NCI-H2107 (cell line): ENCODE data around the gene PCGF1.
A peak's percentile ranks its signal among the peaks of the same experiment; 100 is the strongest.
"Not testable (repeated sequence)": the region's sequence is repeated elsewhere in the genome, so short reads cannot be mapped to it uniquely, and the experiment has no call there.

Source experiments
- DNase-seq: peaks from one replicate; lab custom pipeline; 2025; lab: John Stamatoyannopoulos, UW

The PCGF1 gene

GRCh38 chr2:74499267-74499939 is 8.1 kb downstream of the PCGF1 start, which contains the start of gene LBX2:
Gene LBX2 (minus strand): TSS chr2:74499603. CDS start chr2:74499537, 66 bp downstream.
- DNase-seq, result no peak

GRCh38 chr2:74498500-74499266 is 8.8 kb downstream of the PCGF1 start:
- no peak for DNase-seq

GRCh38 chr2:74497777-74498499 is 9.6 kb downstream of the PCGF1 start:
- no peak for DNase-seq

- no peak for DNase-seq
Measured at GRCh38 chr2:74496997-74497776, 10.3 kb downstream of the PCGF1 start.

GRCh38 chr2:74495440-74495839 is 12.1 kb downstream of the PCGF1 start:
- no peak for DNase-seq

- DNase-seq, result no peak
Measured at GRCh38 chr2:74493546-74493945, 13.9 kb downstream of the PCGF1 start.

- DNase-seq, result no peak
Measured at GRCh38 chr2:74491648-74492544, 15.6 kb downstream of the PCGF1 start.

GRCh38 chr2:74489906-74490305 is 17.6 kb downstream of the PCGF1 start:
- DNase-seq, result no peak

GRCh38 chr2:74488643-74489481 is 18.6 kb downstream of the PCGF1 start:
- DNase-seq, result no peak

GRCh38 chr2:74486141-74486540 is 21.4 kb downstream of the PCGF1 start:
- no peak for DNase-seq

- DNase-seq, result not testable (repeated sequence)
Measured at GRCh38 chr2:74483675-74484164, 23.8 kb downstream of the PCGF1 start.

GRCh38 chr2:74482801-74483674 is 24.5 kb downstream of the PCGF1 start, which contains the start of the genes CCDC142 and TTC31:
Gene CCDC142 (minus strand): TSS chr2:74482998. CDS start chr2:74482837, 161 bp downstream.
Gene TTC31 (plus strand): TSS chr2:74483081. CDS start chr2:74483096, 15 bp downstream.
- DNase-seq, result peak; percentile 87

GRCh38 chr2:74481961-74482800 is 25.3 kb downstream of the PCGF1 start:
- DNase-seq, result no peak

- no peak for DNase-seq
Measured at GRCh38 chr2:74481431-74481830, 26.1 kb downstream of the PCGF1 start.

GRCh38 chr2:74474899-74475298 is 32.6 kb downstream of the PCGF1 start:
- DNase-seq, result no peak

- no peak for DNase-seq
Measured at GRCh38 chr2:74474481-74474880, 33.0 kb downstream of the PCGF1 start.

- DNase-seq, result no peak
Measured at GRCh38 chr2:74472945-74473258, 34.6 kb downstream of the PCGF1 start.
